ENCODE results near the gene AMBP.

The AMBP gene

DNA sequence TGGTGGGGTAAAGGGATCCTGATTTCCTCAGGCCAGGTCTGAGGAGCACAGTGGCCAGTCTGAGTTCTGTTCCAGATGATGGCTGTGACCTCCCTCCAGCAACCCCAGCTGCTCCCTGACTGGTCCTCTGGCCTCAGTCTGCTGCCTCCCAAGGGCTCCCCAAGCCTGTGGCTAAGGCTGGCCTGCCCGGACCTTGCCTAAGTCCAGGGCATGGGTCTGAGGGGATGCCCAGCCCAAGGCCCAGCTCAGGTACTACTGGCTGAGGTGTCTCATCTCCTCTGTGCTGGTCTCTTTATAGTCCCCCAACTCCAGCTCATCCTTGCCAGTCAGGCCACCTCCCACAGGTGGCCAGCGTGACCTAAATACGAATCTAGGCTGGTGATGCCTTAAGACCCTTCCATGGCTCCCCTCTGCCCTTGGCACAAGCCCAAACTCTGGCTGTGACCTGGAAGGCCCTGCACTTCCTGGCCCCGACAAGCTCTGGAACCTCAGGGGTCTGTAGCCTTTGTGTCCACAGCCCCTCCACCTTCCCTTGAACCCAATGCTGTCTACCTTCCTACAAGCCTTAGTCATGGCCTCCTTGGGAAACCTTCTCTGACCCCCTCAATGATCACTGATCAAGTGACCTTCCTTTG, 11.2 kb upstream of the AMBP start:
- TF ChIP-seq TAF1 (IDR thresholded peaks at IDR 0.05; ENCODE audit: borderline replicate concordance, insufficient read depth, low read length) (no peak), POLR2AphosphoS5 (IDR thresholded peaks at IDR 0.05; ENCODE audit: low read depth, low read length) (no peak), SIN3A (IDR thresholded peaks at IDR 0.05; ENCODE audit: borderline replicate concordance, insufficient read depth, low read length) (no peak)
- TF ChIP-seq, protein P1, sequence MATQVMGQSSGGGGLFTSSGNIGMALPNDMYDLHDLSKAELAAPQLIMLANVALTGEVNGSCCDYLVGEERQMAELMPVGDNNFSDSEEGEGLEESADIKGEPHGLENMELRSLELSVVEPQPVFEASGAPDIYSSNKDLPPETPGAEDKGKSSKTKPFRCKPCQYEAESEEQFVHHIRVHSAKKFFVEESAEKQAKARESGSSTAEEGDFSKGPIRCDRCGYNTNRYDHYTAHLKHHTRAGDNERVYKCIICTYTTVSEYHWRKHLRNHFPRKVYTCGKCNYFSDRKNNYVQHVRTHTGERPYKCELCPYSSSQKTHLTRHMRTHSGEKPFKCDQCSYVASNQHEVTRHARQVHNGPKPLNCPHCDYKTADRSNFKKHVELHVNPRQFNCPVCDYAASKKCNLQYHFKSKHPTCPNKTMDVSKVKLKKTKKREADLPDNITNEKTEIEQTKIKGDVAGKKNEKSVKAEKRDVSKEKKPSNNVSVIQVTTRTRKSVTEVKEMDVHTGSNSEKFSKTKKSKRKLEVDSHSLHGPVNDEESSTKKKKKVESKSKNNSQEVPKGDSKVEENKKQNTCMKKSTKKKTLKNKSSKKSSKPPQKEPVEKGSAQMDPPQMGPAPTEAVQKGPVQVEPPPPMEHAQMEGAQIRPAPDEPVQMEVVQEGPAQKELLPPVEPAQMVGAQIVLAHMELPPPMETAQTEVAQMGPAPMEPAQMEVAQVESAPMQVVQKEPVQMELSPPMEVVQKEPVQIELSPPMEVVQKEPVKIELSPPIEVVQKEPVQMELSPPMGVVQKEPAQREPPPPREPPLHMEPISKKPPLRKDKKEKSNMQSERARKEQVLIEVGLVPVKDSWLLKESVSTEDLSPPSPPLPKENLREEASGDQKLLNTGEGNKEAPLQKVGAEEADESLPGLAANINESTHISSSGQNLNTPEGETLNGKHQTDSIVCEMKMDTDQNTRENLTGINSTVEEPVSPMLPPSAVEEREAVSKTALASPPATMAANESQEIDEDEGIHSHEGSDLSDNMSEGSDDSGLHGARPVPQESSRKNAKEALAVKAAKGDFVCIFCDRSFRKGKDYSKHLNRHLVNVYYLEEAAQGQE (IDR thresholded peaks at IDR 0.05; ENCODE audit: insufficient read depth in 1 of 2, low read depth in 2 of 2, low read length in 2 of 2): no peak

DNA sequence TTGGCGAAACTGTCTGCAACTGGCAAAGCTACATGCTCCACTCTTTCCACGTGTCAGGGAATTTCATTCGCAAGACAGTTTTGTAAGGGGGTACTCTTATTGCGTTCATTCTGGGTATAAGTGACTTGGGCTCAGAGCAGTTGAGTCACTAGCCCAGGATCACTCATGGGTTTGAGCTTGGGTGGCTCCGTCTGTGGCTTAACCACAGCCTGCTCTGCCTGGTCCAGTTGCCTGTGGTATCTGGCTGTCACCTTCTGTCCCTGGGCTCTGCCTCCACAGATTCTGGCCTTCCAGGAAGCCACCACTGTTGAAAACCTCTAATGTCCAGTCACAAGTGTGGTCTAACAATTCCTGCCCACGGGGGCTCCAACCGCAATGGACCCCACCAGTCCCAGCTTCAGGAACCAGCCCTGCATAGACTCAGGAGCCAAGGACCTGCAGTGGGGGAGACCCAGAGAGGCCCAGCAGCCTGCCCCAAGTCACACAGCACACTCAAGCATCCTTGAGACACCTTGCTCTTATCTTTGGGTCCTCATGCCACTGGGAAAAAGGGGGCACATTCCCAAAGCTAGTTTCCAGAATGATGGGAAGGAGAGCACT, 10.6 kb upstream of the AMBP start:
- TF ChIP-seq POLR2AphosphoS5 (IDR thresholded peaks at IDR 0.05; ENCODE audit: low read depth, low read length) (no peak), TAF1 (IDR thresholded peaks at IDR 0.05; ENCODE audit: borderline replicate concordance, insufficient read depth, low read length) (no peak), FOXP2 (optimal IDR thresholded peaks at IDR 0.05; ENCODE audit: borderline replicate concordance, extremely low read depth, extremely low read length, insufficient read depth) (no peak), SIN3A (IDR thresholded peaks at IDR 0.05; ENCODE audit: borderline replicate concordance, insufficient read depth, low read length) (no peak)
- TF ChIP-seq, protein P1 (IDR thresholded peaks at IDR 0.05; ENCODE audit: insufficient read depth in 1 of 2, low read depth in 2 of 2, low read length in 2 of 2): no peak

DNA sequence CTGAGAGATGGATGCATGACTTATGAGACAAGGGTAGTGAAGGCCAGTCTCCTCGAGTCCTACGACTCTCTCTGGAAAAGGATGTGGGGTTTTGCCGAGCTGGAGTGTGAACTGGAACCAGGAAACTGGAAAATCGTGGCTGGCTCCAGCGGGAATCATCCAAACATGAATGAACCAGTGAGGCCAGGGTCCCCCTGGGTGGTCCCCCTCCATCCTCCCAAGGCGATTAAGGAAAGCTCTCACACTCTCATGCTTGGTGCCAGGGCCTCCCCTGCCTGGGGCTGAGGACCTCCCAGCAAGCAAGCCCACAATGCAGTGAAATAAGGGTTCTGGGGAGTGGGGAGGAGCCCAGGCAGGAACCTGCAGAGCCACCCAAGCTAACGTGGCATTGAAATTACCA, 9.6 kb upstream of the AMBP start:
- TF ChIP-seq FOXP2 (optimal IDR thresholded peaks at IDR 0.05; ENCODE audit: borderline replicate concordance, extremely low read depth, extremely low read length, insufficient read depth): no peak
- TF ChIP-seq POLR2AphosphoS5 (IDR thresholded peaks at IDR 0.05; ENCODE audit: low read depth, low read length): no peak
- TF ChIP-seq, protein P1 (IDR thresholded peaks at IDR 0.05; ENCODE audit: insufficient read depth in 1 of 2, low read depth in 2 of 2, low read length in 2 of 2): no peak
- TF ChIP-seq SIN3A (IDR thresholded peaks at IDR 0.05; ENCODE audit: borderline replicate concordance, insufficient read depth, low read length): no peak
- TF ChIP-seq TAF1 (IDR thresholded peaks at IDR 0.05; ENCODE audit: borderline replicate concordance, insufficient read depth, low read length): no peak

DNA sequence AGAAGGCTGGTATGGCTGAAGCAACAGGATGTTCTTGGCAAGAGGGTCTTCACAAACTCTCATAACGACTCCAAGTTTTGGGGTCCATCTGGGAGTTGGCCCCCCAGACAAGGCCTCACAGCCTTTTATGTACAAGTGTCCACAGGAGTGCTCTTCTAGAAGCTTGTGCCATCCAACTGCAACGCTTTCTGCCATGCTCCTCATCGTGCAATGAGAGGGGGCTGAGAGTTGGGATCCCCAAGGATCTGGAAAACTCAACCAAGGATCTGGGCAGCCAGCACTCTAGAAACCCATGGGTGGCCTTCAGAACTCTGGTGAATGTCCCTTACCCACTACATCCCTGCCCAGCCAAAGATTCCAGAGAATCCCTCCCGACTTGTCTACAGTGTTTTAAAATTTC, 8.5 kb upstream of the AMBP start:
- TF ChIP-seq SIN3A (IDR thresholded peaks at IDR 0.05; ENCODE audit: borderline replicate concordance, insufficient read depth, low read length) (no peak), POLR2AphosphoS5 (IDR thresholded peaks at IDR 0.05; ENCODE audit: low read depth, low read length) (no peak), FOXP2 (optimal IDR thresholded peaks at IDR 0.05; ENCODE audit: borderline replicate concordance, extremely low read depth, extremely low read length, insufficient read depth) (no peak), TAF1 (IDR thresholded peaks at IDR 0.05; ENCODE audit: borderline replicate concordance, insufficient read depth, low read length) (no peak)
- TF ChIP-seq, protein P1 (IDR thresholded peaks at IDR 0.05; ENCODE audit: insufficient read depth in 1 of 2, low read depth in 2 of 2, low read length in 2 of 2): no peak

Data from PFSK-1 (cell line).